ACHN (cell line): Measurements from ENCODE around the gene DTNA.
"Not testable (repeated sequence)": the region's sequence is repeated elsewhere in the genome, so short reads cannot be mapped to it uniquely, and the experiment has no call there.

Experiments
- DNase-seq: peaks from one replicate; pipeline ENCODE4 v3.0.0-alpha.2; 2015
- in situ Hi-C: cut with HindIII; loops from 2 replicates; pipeline ENCODE4 v1.10.0; 2017; ENCODE audit warnings: low sequenced_read_pairs, low pct_ligation_motif_present, low pct_unique_long_range_greater_than_20kb

DTNA gene

GRCh38 chr18:34911661-34912384 lies 201.7 kb downstream of the DTNA start:
- DNase-seq = no peak
- in situ Hi-C loops = no loop called here

GRCh38 chr18:34913837-34914661 lies 204.0 kb downstream of the DTNA start:
- DNase-seq = no peak
- in situ Hi-C loops = no loop called here

GRCh38 chr18:34915046-34915445 lies 204.9 kb downstream of the DTNA start:
- DNase-seq = no peak
- in situ Hi-C loops = no loop called here

GRCh38 chr18:34916539-34916938 lies 206.4 kb downstream of the DTNA start:
- in situ Hi-C loops, DNase-seq: not testable (repeated sequence)

GRCh38 chr18:34918856-34919255 lies 208.8 kb downstream of the DTNA start:
- no peak for DNase-seq
- in situ Hi-C loops = no loop called here

- in situ Hi-C loops = no loop called here
- no peak for DNase-seq
Observed at GRCh38 chr18:34921226-34921625, 211.1 kb downstream of the DTNA start.

GRCh38 chr18:34921811-34922385 lies 211.8 kb downstream of the DTNA start:
- DNase-seq = no peak
- in situ Hi-C loops = no loop called here

GRCh38 chr18:34922594-34922993 lies 212.5 kb downstream of the DTNA start:
- DNase-seq, in situ Hi-C loops: not testable (repeated sequence)

GRCh38 chr18:34923911-34924310 lies 213.8 kb downstream of the DTNA start:
- in situ Hi-C loops = no loop called here
- DNase-seq = no peak

- in situ Hi-C loops = no loop called here
- no peak for DNase-seq
Observed at GRCh38 chr18:34926683-34927082, 216.6 kb downstream of the DTNA start.

- in situ Hi-C loops = no loop called here
- DNase-seq = no peak
Observed at GRCh38 chr18:34928088-34928753, 218.1 kb downstream of the DTNA start.

GRCh38 chr18:34928754-34929335 lies 218.7 kb downstream of the DTNA start:
- no peak for DNase-seq
- in situ Hi-C loops = no loop called here

- in situ Hi-C loops = no loop called here
- peak; percentile 51 for DNase-seq
Observed at GRCh38 chr18:34929336-34929780, 219.3 kb downstream of the DTNA start.

- in situ Hi-C loops = no loop called here
- no peak for DNase-seq
Observed at GRCh38 chr18:34932363-34932762, 222.3 kb downstream of the DTNA start.

- in situ Hi-C loops = no loop called here
- no peak for DNase-seq
Observed at GRCh38 chr18:34932792-34933466, 222.8 kb downstream of the DTNA start.

- no peak for DNase-seq
- in situ Hi-C loops = no loop called here
Observed at GRCh38 chr18:34933909-34934661, 224.0 kb downstream of the DTNA start.

- in situ Hi-C loops = no loop called here
- no peak for DNase-seq
Observed at GRCh38 chr18:34936772-34937171, 226.7 kb downstream of the DTNA start.
